Sigmoid colon (tissue), 7 donors: Measurements from ENCODE around the gene NTN1. TPM values are rescaled to one million over a fixed set of nuclear protein-coding genes. Genes with fewer than 3 reads are reported as not detected.

Experiments
- DNase-seq: peaks from one replicate; pipeline ENCODE4 v3.0.0-alpha.2; 2019
- H3K27ac ChIP-seq, 4 donors: fragments of 200-600 bp; sonication (generic); one replicate each; pipeline ENCODE4 v1.5.1; 2016 to 2019; ENCODE audit warnings: mild to moderate bottlenecking in 1 of 4
- H3K27me3 ChIP-seq, 3 donors: fragments of 200-600 bp; sonication (generic); one replicate each; pipeline ENCODE4 v1.5.1; 2019; ENCODE audit warnings: mild to moderate bottlenecking in 1 of 3
- H3K36me3 ChIP-seq, 4 donors: fragments of 200-600 bp; sonication (generic); one replicate each; pipeline ENCODE4 v1.5.1; 2016 to 2019
- H3K4me1 ChIP-seq, 4 donors: fragments of 200-600 bp; sonication (generic); one replicate each; pipeline ENCODE4 v1.5.1; 2017 to 2019
- H3K4me3 ChIP-seq, 4 donors: fragments of 200-600 bp; sonication (generic); one replicate each; pipeline ENCODE4 v1.5.1; 2017 to 2019; ENCODE audit warnings: mild to moderate bottlenecking in 2 of 4, moderate library complexity in 1 of 4
- H3K9me3 ChIP-seq, 4 donors: fragments of 200-600 bp in 3 of 4; sonication (generic) in 3 of 4; one replicate each; pipeline versions ENCODE4 v1.5.1 to v1.6.1; 2013 to 2019
- CTCF ChIP-seq, 4 experiments: fragments of 450-650 bp in 3 of 4; fragments of 200-600 bp in 1 of 4; IDR thresholded peaks; one replicate each; pipeline ENCODE4 v1.5.1; 2016 to 2019; ENCODE audit warnings: antibody characterized with exemption in 4 of 4, mild to moderate bottlenecking in 3 of 4, moderate library complexity in 2 of 4
- EP300 ChIP-seq, 4 donors: sonication (generic); formaldehyde crosslinking; IDR thresholded peaks; one replicate each; pipeline ENCODE4 v1.6.1; 2017; ENCODE audit warnings: antibody characterized with exemption in 4 of 4
- POLR2A ChIP-seq, 2 donors: fragments of 450-650 bp; IDR thresholded peaks; one replicate each; pipeline ENCODE4 v1.6.1; 2016; ENCODE audit warnings: antibody characterized with exemption in 2 of 2, mild to moderate bottlenecking in 2 of 2, moderate library complexity in 2 of 2
- POLR2AphosphoS5 ChIP-seq, 4 donors: sonication (generic); formaldehyde crosslinking; IDR thresholded peaks; one replicate each; pipeline ENCODE4 v1.6.1; 2017; ENCODE audit warnings: antibody characterized with exemption in 4 of 4
- WGBS, 2 donors: extraction: QIAGEN DNeasy Blood & Tissue Kit; methylation state at CpG; one replicate each; pipeline ENCODE4 v1.1.7; 2013; 5-methylcytosine and 5-hydroxymethylcytosine counted together
- intact Hi-C: fragments of 100-400 bp; cut with DNase I; formaldehyde crosslinking; loops from one replicate; pipeline ENCODE4 v1.15.1; 2023
- polyA plus RNA-seq, 3 donors: library from polyadenylated mRNA; stranded (reverse); fragments of 200-250 nt; gene quantifications; one replicate each; pipeline ENCODE4 v1.2.3, GENCODE V29; 2013
- total RNA-seq, 4 donors: library from RNA; depleted of rRNA; stranded (reverse); fragments of >200 nt; gene quantifications; one replicate each; pipeline ENCODE4 v1.1.0, GENCODE V29; 2016
- donor health status: healthy with polysubstance abuse.
- donor health status: Bipolar disorder and iron deficiency.
- donor health status: healthy.

The NTN1 gene
- total and polyA plus RNA-seq, 7 donors = 0.69 to 20.3 (median 10.5) TPM

- Histone ChIP-seq H3K27me3 (no peaks in the 10 kb centered on the region), H3K4me3 (no peak overlapping the region), H3K36me3 (peaks cover 0 to 5% (median 0%) of the 10 kb centered on the region in 4 donors), H3K9me3 (no peaks in the 10 kb centered on the region), H3K27ac (no peak overlapping the region), H3K4me1 (peaks cover 0 to 9% (median 8%) of the 10 kb centered on the region in 4 donors)
- intact Hi-C loops = no loop called here
- TF ChIP-seq POLR2A (IDR thresholded peaks at IDR 0.05) = no peak
- no peak for TF ChIP-seq POLR2AphosphoS5 (IDR thresholded peaks at IDR 0.05)
- no peak for TF ChIP-seq EP300 (IDR thresholded peaks at IDR 0.05)
- no peak for TF ChIP-seq CTCF (IDR thresholded peaks at IDR 0.05)
- WGBS, 2 donors = 85 to 92% methylated on average over 21 of the region's 21 CpGs
- no peak for DNase-seq
Observed at GRCh38 chr17:9249245-9249953, 228.1 kb downstream of the NTN1 start.

GRCh38 chr17:9251273-9251672, 230.0 kb downstream of the NTN1 start:
- Histone ChIP-seq H3K9me3 (no peaks in the 10 kb centered on the region), H3K4me3 (no peak overlapping the region), H3K27ac (no peak overlapping the region), H3K36me3 (peaks cover 0 to 5% (median 0%) of the 10 kb centered on the region in 4 donors), H3K27me3 (no peaks in the 10 kb centered on the region), H3K4me1 (peaks cover 0 to 3% (median 0%) of the 10 kb centered on the region in 4 donors)
- TF ChIP-seq POLR2AphosphoS5 (IDR thresholded peaks at IDR 0.05) (no peak), CTCF (IDR thresholded peaks at IDR 0.05) (no peak), EP300 (IDR thresholded peaks at IDR 0.05) (no peak), POLR2A (IDR thresholded peaks at IDR 0.05) (no peak)
- intact Hi-C loops = no loop called here
- 79 to 83% methylated on average over 12 of the region's 12 CpGs for WGBS, 2 donors
- no peak for DNase-seq

- no peaks in the 10 kb centered on the region for H3K27me3 ChIP-seq
- WGBS, 2 donors = 75 to 88% methylated on average over 3 of the region's 3 CpGs
- H3K4me3 ChIP-seq = no peak overlapping the region
- peaks cover 0 to 5% (median 0%) of the 10 kb centered on the region in 4 donors for H3K36me3 ChIP-seq
- H3K9me3 ChIP-seq = no peaks in the 10 kb centered on the region
- peaks cover 0 to 9% (median 3%) of the 10 kb centered on the region in 4 donors for H3K4me1 ChIP-seq
- no peak for DNase-seq
- TF ChIP-seq EP300 (IDR thresholded peaks at IDR 0.05) (no peak), CTCF (IDR thresholded peaks at IDR 0.05) (no peak), POLR2AphosphoS5 (IDR thresholded peaks at IDR 0.05) (no peak), POLR2A (IDR thresholded peaks at IDR 0.05) (no peak)
- H3K27ac ChIP-seq = no peak overlapping the region
- intact Hi-C loops = no loop called here
Observed at GRCh38 chr17:9253308-9253707, 232.0 kb downstream of the NTN1 start.

- Histone ChIP-seq H3K27me3 (no peaks in the 10 kb centered on the region), H3K4me3 (no peak overlapping the region), H3K4me1 (peaks cover 0 to 9% (median 3%) of the 10 kb centered on the region in 4 donors), H3K27ac (no peak overlapping the region), H3K36me3 (no peaks in the 10 kb centered on the region), H3K9me3 (no peaks in the 10 kb centered on the region)
- 71 to 95% methylated on average over 2 of the region's 2 CpGs for WGBS, 2 donors
- intact Hi-C loops = no loop called here
- no peak for TF ChIP-seq POLR2AphosphoS5 (IDR thresholded peaks at IDR 0.05)
- TF ChIP-seq EP300 (IDR thresholded peaks at IDR 0.05) = no peak
- TF ChIP-seq POLR2A (IDR thresholded peaks at IDR 0.05) = no peak
- no peak for TF ChIP-seq CTCF (IDR thresholded peaks at IDR 0.05)
- DNase-seq = no peak
Observed at GRCh38 chr17:9254841-9255240, 233.5 kb downstream of the NTN1 start.
